ENCODE data around the gene OMA1.

DNA sequence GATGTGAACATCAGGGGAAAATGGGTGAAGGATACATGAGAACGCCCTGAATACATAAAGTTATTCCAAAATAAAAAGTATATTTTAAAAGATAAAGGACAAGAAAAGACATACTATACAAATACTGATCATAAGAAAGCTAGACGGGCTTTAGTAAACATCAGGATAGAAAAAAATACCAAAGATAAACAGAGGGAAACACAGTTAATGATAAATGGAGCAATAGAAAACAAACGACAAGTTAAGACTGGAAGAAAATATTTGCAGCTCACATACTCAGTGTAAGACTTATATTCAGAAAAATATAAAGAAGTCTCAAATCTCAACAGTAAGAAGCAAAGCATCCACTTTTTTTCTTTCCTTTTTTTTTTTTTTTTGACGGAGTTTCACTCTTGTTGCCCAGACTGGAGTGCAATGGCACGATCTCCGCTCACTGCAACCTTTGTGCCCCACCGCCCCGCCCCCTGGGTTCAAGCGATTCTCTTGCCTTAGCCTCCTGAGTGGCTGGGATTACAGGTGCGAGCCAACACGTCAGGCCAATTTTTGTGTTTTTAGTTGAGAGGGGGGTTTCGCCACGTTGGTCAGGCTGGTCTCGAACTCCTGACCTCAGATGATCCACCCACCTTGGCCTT lies 94.8 kb downstream of the OMA1 start:
- TF ChIP-seq POLR2A (IDR thresholded peaks at IDR 0.05) (no peak), EP300 (IDR thresholded peaks at IDR 0.05) (no peak)
- TF ChIP-seq, protein P1, sequence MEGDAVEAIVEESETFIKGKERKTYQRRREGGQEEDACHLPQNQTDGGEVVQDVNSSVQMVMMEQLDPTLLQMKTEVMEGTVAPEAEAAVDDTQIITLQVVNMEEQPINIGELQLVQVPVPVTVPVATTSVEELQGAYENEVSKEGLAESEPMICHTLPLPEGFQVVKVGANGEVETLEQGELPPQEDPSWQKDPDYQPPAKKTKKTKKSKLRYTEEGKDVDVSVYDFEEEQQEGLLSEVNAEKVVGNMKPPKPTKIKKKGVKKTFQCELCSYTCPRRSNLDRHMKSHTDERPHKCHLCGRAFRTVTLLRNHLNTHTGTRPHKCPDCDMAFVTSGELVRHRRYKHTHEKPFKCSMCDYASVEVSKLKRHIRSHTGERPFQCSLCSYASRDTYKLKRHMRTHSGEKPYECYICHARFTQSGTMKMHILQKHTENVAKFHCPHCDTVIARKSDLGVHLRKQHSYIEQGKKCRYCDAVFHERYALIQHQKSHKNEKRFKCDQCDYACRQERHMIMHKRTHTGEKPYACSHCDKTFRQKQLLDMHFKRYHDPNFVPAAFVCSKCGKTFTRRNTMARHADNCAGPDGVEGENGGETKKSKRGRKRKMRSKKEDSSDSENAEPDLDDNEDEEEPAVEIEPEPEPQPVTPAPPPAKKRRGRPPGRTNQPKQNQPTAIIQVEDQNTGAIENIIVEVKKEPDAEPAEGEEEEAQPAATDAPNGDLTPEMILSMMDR (IDR thresholded peaks at IDR 0.05) = no peak

All from ovary (tissue), 3 donors.